Mesenchymal stem cell (in vitro differentiated cells and primary cell): ENCODE data around the gene FH.

Experiments
- DNase-seq: peaks from one replicate; pipeline ENCODE4 v3.0.0-alpha.2; 2013
- H2AFZ ChIP-seq: one replicate; pipeline ENCODE4 v1.6.1; 2013; ENCODE audit warnings: low read depth, mild to moderate bottlenecking, control low read depth, inconsistent platforms, low read length, moderate library complexity
- H2AK5ac ChIP-seq: 2 replicates; pipeline ENCODE4 v1.6.1; 2013; ENCODE audit warnings: low read length, moderate library complexity, mild to moderate bottlenecking, inconsistent platforms; ENCODE audit not compliant: severe bottlenecking
- H2BK120ac ChIP-seq: one replicate; pipeline ENCODE4 v1.6.1; 2013; ENCODE audit warnings: low read depth, mild to moderate bottlenecking, inconsistent platforms, low read length, moderate library complexity
- H2BK12ac ChIP-seq, 2 experiments: one replicate each; pipeline ENCODE4 v1.6.1; 2013; ENCODE audit warnings: inconsistent platforms in 2 of 2, low read length in 2 of 2, mild to moderate bottlenecking in 2 of 2, moderate library complexity in 2 of 2, control low read depth in 1 of 2
- H2BK15ac ChIP-seq: one replicate; pipeline ENCODE4 v1.6.1; 2013; ENCODE audit warnings: mild to moderate bottlenecking, low read depth, inconsistent platforms; ENCODE audit not compliant: poor library complexity, severe bottlenecking
- H2BK5ac ChIP-seq: 2 replicates; pipeline ENCODE4 v1.6.1; 2013; ENCODE audit warnings: low read depth, mild to moderate bottlenecking, low read length, control low read depth, inconsistent platforms; ENCODE audit not compliant: poor library complexity, severe bottlenecking
- H3K14ac ChIP-seq, 2 experiments: one replicate each; pipeline ENCODE4 v1.6.1; 2013; ENCODE audit warnings: inconsistent platforms in 2 of 2, low read length in 2 of 2, control low read depth in 1 of 2, mild to moderate bottlenecking in 1 of 2, moderate library complexity in 1 of 2
- H3K18ac ChIP-seq, 2 experiments: one replicate each; pipeline ENCODE4 v1.6.1; 2013; ENCODE audit warnings: inconsistent platforms in 2 of 2, low read length in 2 of 2, control low read depth in 1 of 2, low read depth in 1 of 2, mild to moderate bottlenecking in 1 of 2
- H3K23ac ChIP-seq, 2 experiments: one replicate each; pipeline ENCODE4 v1.6.1; 2013; ENCODE audit warnings: inconsistent platforms in 2 of 2, low read length in 2 of 2, mild to moderate bottlenecking in 2 of 2, moderate library complexity in 2 of 2, control low read depth in 1 of 2
- H3K27ac ChIP-seq: 2 replicates; pipeline ENCODE4 v1.5.1; 2013; ENCODE audit warnings: mild to moderate bottlenecking, moderate library complexity, low read length, control low read depth, inconsistent platforms; ENCODE audit not compliant: poor library complexity, severe bottlenecking
- H3K27me3 ChIP-seq, 2 experiments: 2 replicates each; pipeline versions ENCODE4 v1.6.1 to v1.7.0; 2013; ENCODE audit warnings: low read length in 2 of 2, mild to moderate bottlenecking in 2 of 2, moderate library complexity in 2 of 2, control low read depth in 1 of 2, inconsistent platforms in 1 of 2; ENCODE audit not compliant: control insufficient read depth in 1 of 2, insufficient read depth in 1 of 2
- H3K36me3 ChIP-seq, 2 experiments: 2 replicates each; pipeline versions ENCODE4 v1.6.1 to v1.7.0; 2013; ENCODE audit warnings: low read length in 2 of 2, control low read depth in 1 of 2, inconsistent platforms in 1 of 2, low read depth in 1 of 2, mild to moderate bottlenecking in 1 of 2; ENCODE audit not compliant: insufficient read depth in 2 of 2, control insufficient read depth in 1 of 2
- H3K4ac ChIP-seq, 2 experiments: one replicate each; pipeline ENCODE4 v1.6.1; 2013; ENCODE audit warnings: inconsistent platforms in 2 of 2, low read length in 2 of 2, mild to moderate bottlenecking in 2 of 2, moderate library complexity in 2 of 2, control low read depth in 1 of 2, low read depth in 1 of 2
- H3K4me1 ChIP-seq: 2 replicates; pipeline ENCODE4 v1.6.1; 2013; ENCODE audit warnings: low read depth, low read length, control low read depth; ENCODE audit not compliant: control insufficient read depth, insufficient read depth
- H3K4me2 ChIP-seq: 2 replicates; pipeline ENCODE4 v1.6.1; 2013; ENCODE audit warnings: low read length, mild to moderate bottlenecking, inconsistent platforms; ENCODE audit not compliant: poor library complexity, severe bottlenecking
- H3K4me3 ChIP-seq, 2 experiments: 2 replicates each; pipeline versions ENCODE4 v1.5.1 to v1.7.0; 2013; ENCODE audit warnings: low read length in 2 of 2, mild to moderate bottlenecking in 2 of 2, control low read depth in 1 of 2, low read depth in 1 of 2; ENCODE audit not compliant: insufficient read depth in 1 of 2
- H3K79me1 ChIP-seq: replicated peaks from 2 replicates; pipeline ENCODE4 v1.6.1; 2013; ENCODE audit warnings: mild to moderate bottlenecking, control low read depth, low read length, inconsistent platforms; ENCODE audit not compliant: poor library complexity, severe bottlenecking
- H3K9ac ChIP-seq: 2 replicates; pipeline ENCODE4 v1.7.0; 2013; ENCODE audit warnings: mild to moderate bottlenecking, low read length, moderate library complexity
- H3K9me3 ChIP-seq: 2 replicates; pipeline ENCODE4 v1.7.0; 2013; ENCODE audit warnings: mild to moderate bottlenecking, low read length; ENCODE audit not compliant: control insufficient read depth
- H4K8ac ChIP-seq: one replicate; pipeline ENCODE4 v1.6.1; 2013; ENCODE audit warnings: inconsistent platforms, mild to moderate bottlenecking, low read length, moderate library complexity
- H4K91ac ChIP-seq: one replicate; pipeline ENCODE4 v1.6.1; 2013; ENCODE audit warnings: mild to moderate bottlenecking, low read length, inconsistent platforms
- WGBS: methylation state at CpG from one replicate; pipeline ENCODE4 v1.1.7; 2013; ENCODE audit warnings: mixed read lengths; 5-methylcytosine and 5-hydroxymethylcytosine counted together

Gene FH

DNA sequence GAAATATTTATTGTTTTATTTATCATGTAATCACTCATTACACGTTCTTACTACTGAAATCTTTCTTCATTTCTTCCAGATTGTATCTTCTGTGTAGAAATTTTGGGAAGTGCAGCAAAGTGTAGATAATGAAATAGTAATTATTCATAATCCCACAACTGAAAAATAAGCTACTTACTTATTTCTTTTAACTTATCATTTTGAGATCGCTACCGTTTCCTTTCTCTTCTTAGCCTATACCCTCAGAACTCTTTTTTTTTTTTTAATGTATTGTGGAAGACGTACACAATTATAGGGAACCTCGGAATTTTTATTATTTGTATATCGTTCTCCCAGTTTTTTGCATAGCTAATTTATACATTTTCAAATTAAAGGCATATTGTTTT is 518 bp upstream of the FH start:
- no peak overlapping the region for H2AFZ ChIP-seq
- H3K4ac ChIP-seq = no peak overlapping the region
- H3K27ac ChIP-seq = no peak overlapping the region
- H4K91ac ChIP-seq = no peak overlapping the region
- H3K36me3 ChIP-seq = peaks cover 0 to 9% of the 10 kb centered on the region in 2 experiments
- no peak overlapping the region for H3K4me2 ChIP-seq
- H2BK15ac ChIP-seq = no peak overlapping the region
- peaks cover 1% of the 10 kb centered on the region for H3K4me1 ChIP-seq
- DNase-seq = no peak
- H3K18ac ChIP-seq = no peak overlapping the region
- H3K4me3 ChIP-seq = peak overlapping the region in 1 of 2 experiments; percentile 85
- no peak overlapping the region for H3K23ac ChIP-seq
- H3K9me3 ChIP-seq = no peaks in the 10 kb centered on the region
- H2AK5ac ChIP-seq = no peak overlapping the region
- WGBS = no CpG with 5 or more reads among the region's 6 CpGs
- no peak overlapping the region for H2BK12ac ChIP-seq
- no peak overlapping the region for H3K14ac ChIP-seq
- no peak overlapping the region for H4K8ac ChIP-seq
- peaks cover 6% of the 10 kb centered on the region for H3K79me1 ChIP-seq
- peak overlapping the region; percentile 90 for H3K9ac ChIP-seq
- no peak overlapping the region for H2BK120ac ChIP-seq
- H3K27me3 ChIP-seq = peaks cover 0 to 14% of the 10 kb centered on the region in 2 experiments
- H2BK5ac ChIP-seq = no peak overlapping the region

GRCh38 chr1:241518476-241519307 is 863 bp downstream of the FH start:
- peak; percentile 47 for DNase-seq
- Histone ChIP-seq H2AFZ (peak overlapping the region; percentile 60), H2BK5ac (no peak overlapping the region), H3K23ac (peak overlapping the region in 1 of 2 experiments; percentile 48), H4K8ac (peak overlapping the region; percentile 17), H3K4ac (no peak overlapping the region), H2AK5ac (no peak overlapping the region), H3K27me3 (peaks cover 0 to 13% of the 10 kb centered on the region in 2 experiments), H2BK120ac (peak overlapping the region; percentile 68), H4K91ac (no peak overlapping the region), H2BK12ac (no peak overlapping the region), H2BK15ac (peak overlapping the region; percentile 48), H3K9me3 (no peaks in the 10 kb centered on the region), H3K18ac (peak overlapping the region; percentile 87), H3K4me3 (peak overlapping the region; percentile 85 to 93), H3K4me2 (peak overlapping the region; percentile 82), H3K9ac (peak overlapping the region; percentile 90), H3K14ac (peak overlapping the region; percentile 2 to 80), H3K36me3 (peaks cover 0 to 12% of the 10 kb centered on the region in 2 experiments), H3K4me1 (peaks cover 2% of the 10 kb centered on the region), H3K79me1 (peaks cover 8% of the 10 kb centered on the region), H3K27ac (no peak overlapping the region)
- 7% methylated on average over 27 of the region's 28 CpGs for WGBS

- no peak overlapping the region for H2BK120ac ChIP-seq
- no peak for DNase-seq
- no peaks in the 10 kb centered on the region for H3K27me3 ChIP-seq
- H3K14ac ChIP-seq = no peak overlapping the region
- peaks cover 2% of the 10 kb centered on the region for H3K4me1 ChIP-seq
- H4K8ac ChIP-seq = no peak overlapping the region
- H3K18ac ChIP-seq = no peak overlapping the region
- H2BK12ac ChIP-seq = no peak overlapping the region
- H3K4ac ChIP-seq = no peak overlapping the region
- no peak overlapping the region for H3K23ac ChIP-seq
- no peak overlapping the region for H2BK15ac ChIP-seq
- H2AK5ac ChIP-seq = no peak overlapping the region
- H4K91ac ChIP-seq = no peak overlapping the region
- H3K9me3 ChIP-seq = no peaks in the 10 kb centered on the region
- H3K4me2 ChIP-seq = no peak overlapping the region
- no peak overlapping the region for H2AFZ ChIP-seq
- H3K27ac ChIP-seq = no peak overlapping the region
- no peak overlapping the region for H2BK5ac ChIP-seq
- peaks cover 16% of the 10 kb centered on the region for H3K79me1 ChIP-seq
- WGBS = 98% methylated on average over 2 of the region's 5 CpGs
- H3K9ac ChIP-seq = no peak overlapping the region
- H3K36me3 ChIP-seq = peaks cover 3 to 61% of the 10 kb centered on the region in 2 experiments
- H3K4me3 ChIP-seq = no peak overlapping the region
Measured at GRCh38 chr1:241513378-241513777, 6.2 kb downstream of the FH start.

- H2BK120ac ChIP-seq = no peak overlapping the region
- H3K4me1 ChIP-seq = no peaks in the 10 kb centered on the region
- H2AFZ ChIP-seq = no peak overlapping the region
- peak; percentile 7 for DNase-seq
- H3K18ac ChIP-seq = no peak overlapping the region
- H4K91ac ChIP-seq = no peak overlapping the region
- no peak overlapping the region for H2BK12ac ChIP-seq
- no peak overlapping the region for H2AK5ac ChIP-seq
- H2BK5ac ChIP-seq = no peak overlapping the region
- H3K9me3 ChIP-seq = no peaks in the 10 kb centered on the region
- no peak overlapping the region for H3K14ac ChIP-seq
- no peaks in the 10 kb centered on the region for H3K27me3 ChIP-seq
- no peak overlapping the region for H3K4me3 ChIP-seq
- no peak overlapping the region for H3K4ac ChIP-seq
- no peak overlapping the region for H3K23ac ChIP-seq
- peaks cover 14% of the 10 kb centered on the region for H3K79me1 ChIP-seq
- no peak overlapping the region for H3K4me2 ChIP-seq
- WGBS = no CpG with 5 or more reads among the region's 2 CpGs
- H3K9ac ChIP-seq = no peak overlapping the region
- H3K27ac ChIP-seq = no peak overlapping the region
- no peak overlapping the region for H2BK15ac ChIP-seq
- no peak overlapping the region for H4K8ac ChIP-seq
- peaks cover 17 to 97% of the 10 kb centered on the region in 2 experiments for H3K36me3 ChIP-seq
Measured at GRCh38 chr1:241507189-241507863, 12.2 kb downstream of the FH start.
